Left ventricle myocardium inferior (tissue), 1 donor: ENCODE measurements around the gene KCTD4. TPM values are rescaled to one million over a fixed set of nuclear protein-coding genes. Genes with fewer than 3 reads are reported as not detected.

Source experiments
- DNase-seq: peaks from one replicate; pipeline ENCODE4 v3.0.0-alpha.2; 2020
- H3K27ac ChIP-seq: fragments of 200-600 bp; replicated peaks from 2 replicates; pipeline ENCODE4 v1.8.0; 2021
- H3K27me3 ChIP-seq: fragments of 200-600 bp; 2 replicates; pipeline ENCODE4 v1.8.0; 2021; ENCODE audit warnings: low read depth
- H3K36me3 ChIP-seq: fragments of 200-600 bp; 2 replicates; pipeline ENCODE4 v1.8.0; 2021
- H3K4me1 ChIP-seq: fragments of 200-600 bp; 2 replicates; pipeline ENCODE4 v1.8.0; 2021
- H3K4me3 ChIP-seq: fragments of 200-600 bp; 2 replicates; pipeline ENCODE4 v1.8.0; 2021; ENCODE audit warnings: mild to moderate bottlenecking, moderate library complexity
- H3K9me3 ChIP-seq: fragments of 200-600 bp; replicated peaks from 2 replicates; pipeline ENCODE4 v1.8.0; 2021
- CTCF ChIP-seq: fragments of 200-600 bp; IDR thresholded peaks from 2 replicates; pipeline ENCODE4 v1.8.0; 2021; ENCODE audit warnings: antibody characterized with exemption, mild to moderate bottlenecking, borderline replicate concordance
- intact Hi-C: fragments of 100-400 bp; cut with micrococcal nuclease; formaldehyde crosslinking; loops from one replicate; pipeline ENCODE4 v1.11.0; 2022
- total RNA-seq: library from RNA; stranded (reverse); fragmentation: NEBNext Ultra II Directional; extraction: Animal tissue kit (Norgen Biotek cat#: 25700); gene quantifications from one replicate; pipeline ENCODE4 v1.2.1, GENCODE V29; 2021
- donor health status: DM: no; HTN: yes; CAD: no; lungs with severe emphysema.

KCTD4 gene
- total RNA-seq, 1 donor from 2014 or later, result 0.11 TPM

- no peak for DNase-seq
- Histone ChIP-seq H3K4me3 (no peak overlapping the region), H3K9me3 (no peaks in the 10 kb centered on the region), H3K27me3 (no peaks in the 10 kb centered on the region), H3K4me1 (peaks cover 30% of the 10 kb centered on the region), H3K36me3 (no peaks in the 10 kb centered on the region), H3K27ac (no peak overlapping the region)
- intact Hi-C loops, result no loop called here
- no peak for TF ChIP-seq CTCF
Measured at GRCh38 chr13:45216193-45216592, 15.3 kb upstream of the KCTD4 start.

GRCh38 chr13:45215392-45216077 lies 14.7 kb upstream of the KCTD4 start:
- Histone ChIP-seq H3K27me3 (no peaks in the 10 kb centered on the region), H3K9me3 (no peaks in the 10 kb centered on the region), H3K27ac (no peak overlapping the region), H3K36me3 (no peaks in the 10 kb centered on the region), H3K4me1 (peaks cover 30% of the 10 kb centered on the region), H3K4me3 (no peak overlapping the region)
- no peak for DNase-seq
- intact Hi-C loops, result no loop called here
- no peak for TF ChIP-seq CTCF

GRCh38 chr13:45209229-45209628 lies 8.4 kb upstream of the KCTD4 start:
- intact Hi-C loops, result no loop called here
- no peak for DNase-seq
- Histone ChIP-seq H3K36me3 (peaks cover 11% of the 10 kb centered on the region), H3K9me3 (no peaks in the 10 kb centered on the region), H3K27me3 (no peaks in the 10 kb centered on the region), H3K4me3 (no peak overlapping the region), H3K4me1 (peaks cover 33% of the 10 kb centered on the region), H3K27ac (no peak overlapping the region)
- TF ChIP-seq CTCF, result no peak

DNA sequence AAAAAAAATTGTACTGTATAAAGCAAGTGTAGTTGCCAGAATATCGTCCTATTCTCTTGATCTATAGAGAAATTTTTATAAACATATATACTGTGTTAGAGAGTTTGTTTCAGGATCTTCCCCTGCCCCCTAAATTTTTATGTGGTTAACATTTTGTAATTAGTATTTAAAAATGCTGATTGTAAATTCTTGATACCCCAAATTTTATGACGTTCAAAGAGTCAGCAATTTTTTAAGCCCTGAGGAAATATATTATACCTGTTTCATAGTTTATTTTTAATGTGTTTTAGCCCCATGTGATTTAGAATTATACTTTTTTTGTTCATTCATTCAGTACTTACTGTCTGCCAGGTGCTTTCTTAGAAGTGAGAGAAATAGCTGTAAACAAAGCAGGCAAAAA lies 7.3 kb upstream of the KCTD4 start:
- Histone ChIP-seq H3K4me3 (peak overlapping the region; percentile 47), H3K27me3 (no peaks in the 10 kb centered on the region), H3K36me3 (peaks cover 11% of the 10 kb centered on the region), H3K27ac (peak overlapping the region; percentile 83), H3K9me3 (no peaks in the 10 kb centered on the region), H3K4me1 (peaks cover 33% of the 10 kb centered on the region)
- TF ChIP-seq CTCF, result no peak
- DNase-seq, result no peak
- intact Hi-C loops, result no loop called here

- peaks cover 11% of the 10 kb centered on the region for H3K36me3 ChIP-seq
- no peak for DNase-seq
- no peaks in the 10 kb centered on the region for H3K27me3 ChIP-seq
- intact Hi-C loops, result no loop called here
- H3K27ac ChIP-seq, result peak overlapping the region; percentile 83
- peak overlapping the region; percentile 47 for H3K4me3 ChIP-seq
- H3K4me1 ChIP-seq, result peaks cover 33% of the 10 kb centered on the region
- H3K9me3 ChIP-seq, result no peaks in the 10 kb centered on the region
- no peak for TF ChIP-seq CTCF
Measured at GRCh38 chr13:45207319-45207718, 6.5 kb upstream of the KCTD4 start.
